ENCODE measurements around the gene TMEM117. TPM values are rescaled to one million over a fixed set of nuclear protein-coding genes. Genes with fewer than 3 reads are reported as not detected.
"Not testable (repeated sequence)": the region's sequence is repeated elsewhere in the genome, so short reads cannot be mapped to it uniquely, and the experiment has no call there.

The TMEM117 gene
- polyA plus RNA-seq, 3 donors, result 1.9 to 4.0 (median 2.5) TPM

DNA sequence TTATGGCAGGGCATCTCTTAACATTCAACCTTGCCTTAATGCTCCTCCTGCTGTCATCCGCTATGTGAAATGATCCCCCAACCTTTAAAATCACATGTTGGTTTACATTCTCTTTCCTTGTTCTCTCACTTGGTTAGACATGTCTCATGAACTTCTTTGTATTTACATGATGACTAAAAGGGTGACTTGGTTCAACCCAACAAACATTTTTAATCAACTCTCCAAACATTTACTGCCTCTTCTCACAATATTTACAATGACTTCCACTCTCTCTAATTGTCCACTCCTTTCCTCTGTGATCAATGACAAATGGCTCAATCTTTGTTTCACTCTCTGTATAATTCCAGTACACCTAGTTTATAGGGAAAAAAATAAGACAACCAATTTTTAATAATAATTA is 534.1 kb downstream of the TMEM117 start:
- WGBS, 3 donors, result 95 to 100% (median 97%) methylated on average over 1 of the region's 1 CpG

DNA sequence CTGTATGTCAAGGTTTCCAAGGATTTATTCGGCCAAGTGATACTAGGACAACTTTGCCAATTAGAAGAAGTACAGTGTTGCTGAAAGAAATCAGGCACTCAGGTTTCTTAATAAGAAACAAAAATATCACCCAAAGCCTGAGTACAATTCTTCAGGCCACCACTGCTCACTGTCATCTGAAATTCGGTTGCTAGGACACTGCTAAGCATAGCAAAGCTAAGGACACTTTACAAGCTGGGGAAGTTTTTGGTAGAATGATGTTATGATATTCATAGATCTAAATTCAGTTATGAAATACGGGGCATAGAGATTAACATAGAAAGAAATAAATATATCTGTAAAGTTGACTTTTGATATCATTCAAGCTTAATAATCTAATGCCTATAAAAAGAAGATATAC is 535.1 kb downstream of the TMEM117 start:
- no peak overlapping the region for H3K27ac ChIP-seq (ENCODE audit: low read depth, low read length)
- WGBS, 3 donors, result 80 to 86% (median 82%) methylated on average over 3 of the region's 3 CpGs

More for the DNA sequence above, 534.1 kb downstream of the TMEM117 start:
- H3K27ac ChIP-seq (ENCODE audit: low read depth, low read length), result no peak overlapping the region

DNA sequence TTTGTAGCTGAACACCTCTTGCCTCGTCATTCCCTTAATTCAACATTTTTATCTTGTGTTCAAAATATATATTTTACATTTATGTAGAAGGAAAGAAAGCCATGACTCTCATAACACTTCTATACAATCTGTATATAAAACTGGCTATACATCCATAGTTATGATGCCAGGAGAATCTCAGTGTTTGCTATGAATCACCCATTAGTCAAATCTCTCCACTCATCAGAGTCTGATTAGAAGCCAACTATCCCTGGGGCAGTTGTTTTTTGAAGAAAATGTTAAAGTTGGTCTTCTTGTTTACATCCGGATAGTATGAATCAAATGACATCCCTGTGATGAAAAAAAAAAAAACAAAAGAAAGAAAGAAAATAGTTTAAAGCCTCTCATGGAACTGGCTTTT is 536.4 kb downstream of the TMEM117 start:
- whole genome bisulfite sequencing, 3 donors, result 80 to 88% (median 86%) methylated on average over 2 of the region's 2 CpGs

DNA sequence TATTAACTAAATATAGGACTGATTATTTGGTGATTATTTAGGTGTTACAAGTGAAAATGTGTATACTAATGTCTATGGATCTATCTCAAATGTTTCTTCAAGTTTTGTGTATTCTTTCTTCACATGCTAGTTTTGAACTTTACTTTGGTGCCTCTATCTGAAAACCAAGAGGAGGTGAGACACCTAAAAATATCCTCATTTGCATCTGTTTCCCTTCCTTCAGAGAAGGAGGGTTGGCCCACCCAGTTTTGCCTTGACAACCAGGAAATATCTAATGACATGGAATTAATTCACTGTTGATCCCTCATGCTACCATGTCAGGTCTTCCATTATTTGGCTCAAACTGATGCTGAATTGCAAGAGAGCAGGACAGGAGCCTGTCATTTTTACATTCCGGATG is 539.8 kb downstream of the TMEM117 start:
- 90 to 100% (median 97%) methylated on average over 1 of the region's 1 CpG for WGBS, 3 donors
- H3K27ac ChIP-seq (ENCODE audit: low read depth, low read length), result no peak overlapping the region

More for the DNA sequence above, 536.4 kb downstream of the TMEM117 start:
- no peak overlapping the region for H3K27ac ChIP-seq (ENCODE audit: low read depth, low read length)

DNA sequence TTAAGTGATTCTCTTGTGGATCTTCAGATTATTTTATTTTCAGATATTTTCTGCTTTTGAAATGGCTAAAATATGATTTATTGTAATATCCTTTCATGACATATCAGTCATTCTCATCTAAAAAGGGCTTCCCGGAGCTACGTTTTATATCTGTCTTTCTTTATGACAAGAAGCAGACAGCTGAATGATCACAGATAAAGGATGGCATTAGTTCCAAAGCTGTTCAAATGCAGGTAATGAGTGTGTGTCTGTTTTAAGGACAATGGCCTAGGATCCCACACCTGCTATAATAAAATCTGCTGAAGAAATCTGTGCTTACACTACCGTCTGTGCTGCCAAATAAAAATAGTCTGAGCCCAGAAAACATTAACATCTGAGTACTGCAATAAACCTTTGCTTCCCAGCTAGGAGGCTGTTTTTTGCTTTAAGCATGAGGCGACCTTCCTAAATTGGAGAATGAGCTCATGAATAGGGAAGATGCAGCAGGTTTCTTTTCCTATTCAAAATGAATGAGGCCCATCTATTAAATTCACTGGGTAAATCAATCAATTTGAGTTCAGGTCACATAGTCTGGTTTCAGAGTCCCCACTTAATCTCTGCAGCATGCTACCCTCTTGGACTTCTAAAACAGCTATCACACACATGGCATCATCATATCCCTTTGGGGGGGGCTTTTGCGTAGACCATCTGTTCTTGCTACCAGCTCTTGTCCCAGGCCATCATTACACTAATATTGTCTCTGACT is 541.7 kb downstream of the TMEM117 start:
- no peak overlapping the region for H3K27ac ChIP-seq (ENCODE audit: low read depth, low read length)
- 83 to 94% (median 89%) methylated on average over 5 of the region's 5 CpGs for WGBS, 3 donors

DNA sequence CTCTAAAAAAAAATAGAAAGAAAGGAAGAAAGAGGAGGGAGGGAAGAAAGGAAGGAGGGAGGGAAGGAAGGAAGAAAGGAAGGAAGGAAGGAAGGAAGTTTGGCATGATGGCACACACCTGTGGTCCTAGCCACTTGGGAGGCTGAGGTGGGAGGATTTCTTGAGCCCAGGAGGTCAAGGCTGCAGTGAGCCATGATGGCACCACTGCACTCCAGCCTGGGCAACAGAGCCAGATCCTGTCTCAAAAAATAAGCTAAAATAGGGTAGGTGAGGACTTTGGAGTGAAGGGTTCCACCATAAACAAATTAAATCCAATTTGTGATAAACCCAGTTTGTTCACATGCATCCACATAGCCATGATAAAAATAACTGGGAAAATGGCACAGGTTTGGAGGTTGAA is 543.2 kb downstream of the TMEM117 start:
- H3K27ac ChIP-seq (ENCODE audit: low read depth, low read length), result not testable (repeated sequence)

DNA sequence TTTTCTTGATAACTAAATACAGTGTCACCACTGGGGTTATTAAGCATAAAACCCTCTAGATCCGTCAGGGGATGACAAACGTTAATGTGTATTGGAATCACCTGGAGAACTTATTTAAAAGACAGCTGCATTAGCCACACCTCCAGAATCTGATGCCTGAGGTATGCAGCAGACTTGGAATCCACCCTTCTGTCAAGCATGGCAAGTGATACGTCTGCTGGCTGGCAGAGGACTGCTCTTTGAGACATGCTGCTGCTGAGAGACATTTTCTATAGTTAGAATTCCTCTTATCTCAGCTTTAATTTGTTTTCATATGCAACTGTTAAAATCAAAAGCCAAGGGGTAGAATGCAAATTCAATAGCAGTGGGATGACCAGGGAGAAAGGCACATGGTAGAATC is 544.0 kb downstream of the TMEM117 start:
- H3K27ac ChIP-seq (ENCODE audit: low read depth, low read length), result no peak overlapping the region
- 68 to 79% (median 76%) methylated on average over 3 of the region's 3 CpGs for WGBS, 3 donors

DNA sequence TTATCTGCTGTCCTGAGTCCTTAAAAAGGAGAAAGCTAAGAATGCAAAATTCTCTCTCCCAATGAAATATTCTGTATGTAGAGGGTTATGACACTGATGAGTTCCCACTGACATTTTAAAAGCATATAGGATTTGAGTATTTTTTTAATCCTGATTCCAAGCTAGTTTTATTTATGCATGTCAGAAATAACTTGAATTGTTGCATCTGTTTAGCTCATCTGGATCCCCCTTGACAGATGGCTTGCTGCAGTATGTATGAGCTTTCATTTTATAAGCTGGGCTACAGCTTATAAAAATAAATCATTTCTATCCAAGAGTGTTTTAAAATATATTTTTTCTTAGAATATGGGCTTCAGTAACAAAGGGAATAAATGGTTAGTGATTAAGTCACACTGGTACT is 545.0 kb downstream of the TMEM117 start:
- H3K27ac ChIP-seq (ENCODE audit: low read depth, low read length), result no peak overlapping the region

DNA sequence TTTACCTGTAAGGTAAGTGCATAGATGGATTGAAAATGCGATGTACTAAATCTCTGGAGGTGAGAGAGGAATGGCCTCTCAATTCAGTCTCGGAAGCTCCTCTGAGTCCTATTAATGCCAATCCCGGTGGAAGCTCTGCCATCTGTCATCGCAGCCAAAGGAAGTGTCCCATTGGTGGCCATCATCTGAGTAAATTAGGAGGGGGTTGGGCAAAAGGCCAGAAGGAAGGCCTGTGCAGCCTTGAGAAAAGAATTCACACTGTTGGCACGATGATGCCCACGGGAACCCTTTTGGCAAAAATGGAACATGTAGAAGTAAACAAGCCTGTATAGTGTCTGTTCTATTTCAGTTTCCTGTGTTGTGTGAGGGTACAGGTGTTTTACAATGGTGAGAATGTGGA is 545.5 kb downstream of the TMEM117 start:
- no peak overlapping the region for H3K27ac ChIP-seq (ENCODE audit: low read depth, low read length)
- whole genome bisulfite sequencing, 3 donors, result 72 to 85% (median 79%) methylated on average over 6 of the region's 6 CpGs

DNA sequence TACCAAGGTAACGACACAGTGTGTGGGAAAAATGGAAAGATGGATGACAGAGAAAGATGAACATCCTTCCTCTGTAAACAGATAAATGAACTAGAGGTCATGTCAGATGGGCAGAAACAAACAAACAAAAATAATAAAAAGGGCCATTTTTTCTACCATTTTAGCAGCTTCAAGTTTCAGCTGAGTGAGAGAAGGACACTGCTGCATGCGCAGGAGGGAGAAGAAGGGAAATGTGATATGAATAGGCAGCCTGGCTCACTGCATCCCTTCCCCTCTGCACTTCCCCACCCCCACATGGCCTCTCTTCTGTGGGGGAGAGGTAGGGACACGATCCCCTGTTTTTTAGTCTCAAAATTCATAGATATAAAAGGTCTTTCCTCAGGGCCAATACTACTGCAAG is 548.3 kb downstream of the TMEM117 start:
- 72 to 75% (median 73%) methylated on average over 3 of the region's 3 CpGs for WGBS, 3 donors
- H3K27ac ChIP-seq (ENCODE audit: low read depth, low read length), result no peak overlapping the region

DNA sequence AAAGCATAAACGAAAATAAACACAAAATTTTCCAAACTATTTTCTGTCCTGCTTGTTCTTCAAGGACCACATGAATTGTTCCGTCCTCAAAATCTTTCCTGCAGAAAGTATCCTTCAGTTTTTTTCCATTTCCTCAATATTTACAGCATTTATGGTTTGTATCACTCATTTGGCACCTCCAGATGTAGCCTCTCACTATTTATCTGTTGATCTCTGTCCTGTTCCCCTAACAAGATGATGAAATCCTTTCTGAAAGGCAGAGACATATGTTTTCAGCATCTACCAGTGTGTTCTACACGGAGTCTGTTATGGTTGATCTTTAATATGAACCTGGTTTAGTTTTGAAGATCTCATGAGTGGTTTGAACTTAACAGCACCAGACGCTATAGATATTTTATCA is 550.1 kb downstream of the TMEM117 start:
- no peak overlapping the region for H3K27ac ChIP-seq (ENCODE audit: low read depth, low read length)
- WGBS, 3 donors, result 77 to 79% (median 78%) methylated on average over 4 of the region's 4 CpGs

DNA sequence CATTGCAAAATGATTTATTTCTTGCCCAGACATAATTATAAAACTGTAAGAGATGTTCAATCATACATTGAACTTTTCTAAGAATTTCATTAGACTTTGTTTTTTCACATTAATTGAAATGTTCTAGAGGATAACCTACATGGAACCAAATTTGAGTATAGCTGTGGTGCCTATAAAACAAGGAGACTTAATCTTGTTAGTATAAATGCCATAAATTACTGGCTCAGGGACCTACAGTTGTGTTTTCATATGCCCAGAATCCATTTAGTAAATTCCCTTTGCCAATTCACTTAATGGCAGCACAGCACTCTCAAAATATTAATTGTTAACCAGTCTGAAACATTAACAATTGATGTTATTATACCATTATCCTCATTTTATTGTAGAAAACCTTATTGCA is 551.7 kb downstream of the TMEM117 start:
- no peak overlapping the region for H3K27ac ChIP-seq (ENCODE audit: low read depth, low read length)

DNA sequence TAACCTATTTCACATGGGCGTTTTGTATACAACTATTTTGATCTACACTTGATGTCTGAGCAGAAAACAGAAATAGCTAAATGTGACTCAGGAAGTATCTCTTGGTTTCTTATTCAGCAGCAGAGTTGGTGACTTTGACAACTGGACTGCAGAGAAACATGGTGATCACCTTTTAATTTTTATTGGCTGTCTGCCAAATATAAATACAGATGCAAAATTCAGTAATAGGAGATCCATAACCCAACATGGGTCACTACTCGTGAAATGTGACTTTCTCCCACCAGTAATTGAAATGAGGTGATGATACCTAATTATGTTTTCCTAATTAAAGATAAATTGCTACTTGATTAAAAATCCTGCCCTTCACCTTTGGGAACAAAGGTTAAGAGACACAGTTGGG is 553.2 kb downstream of the TMEM117 start:
- 87 to 93% (median 88%) methylated on average over 2 of the region's 2 CpGs for WGBS, 3 donors

DNA sequence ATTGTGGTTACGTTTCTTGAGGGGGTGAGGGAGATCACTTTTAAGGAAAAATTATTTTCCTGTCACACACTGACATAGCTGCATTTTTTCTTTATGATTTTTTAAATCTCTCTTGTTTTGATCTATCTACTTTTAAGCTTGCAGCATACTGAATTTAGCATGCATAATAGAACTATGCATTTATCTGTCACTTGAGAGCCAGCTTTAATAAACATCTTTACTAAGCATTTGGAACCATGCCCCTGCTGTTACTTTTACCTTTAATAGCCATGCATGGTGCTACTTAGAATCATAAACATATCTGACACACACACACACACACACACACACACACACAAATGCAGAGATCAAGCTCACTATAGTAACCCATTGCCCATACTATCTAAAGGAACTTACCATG is 554.0 kb downstream of the TMEM117 start:
- 46 to 73% (median 47%) methylated on average over 1 of the region's 1 CpG for WGBS, 3 donors
- H3K27ac ChIP-seq (ENCODE audit: low read depth, low read length), result no peak overlapping the region

More for the DNA sequence above, 553.2 kb downstream of the TMEM117 start:
- no peak overlapping the region for H3K27ac ChIP-seq (ENCODE audit: low read depth, low read length)

DNA sequence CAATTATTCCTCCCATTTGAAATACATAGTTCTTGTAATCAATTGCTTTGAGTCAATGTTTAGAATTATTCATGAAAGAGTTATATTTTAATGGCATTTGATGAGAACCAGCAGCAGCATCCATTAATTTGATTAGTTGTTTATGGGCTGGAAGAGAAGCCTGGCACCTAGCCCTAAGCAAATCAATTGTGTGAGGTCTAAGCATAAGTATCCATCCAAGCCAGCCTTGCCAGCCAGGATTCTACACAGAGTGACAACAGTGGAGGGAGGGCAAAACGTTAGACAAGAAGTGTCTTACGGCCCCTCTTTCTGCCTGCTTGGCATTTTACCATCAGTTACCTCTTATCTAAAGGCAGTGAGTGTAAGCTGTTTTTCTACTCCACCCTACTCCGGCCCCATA is 561.8 kb downstream of the TMEM117 start:
- WGBS, 3 donors, result 62 to 74% (median 68%) methylated on average over 3 of the region's 3 CpGs
- H3K27ac ChIP-seq (ENCODE audit: low read depth, low read length), result no peak overlapping the region

DNA sequence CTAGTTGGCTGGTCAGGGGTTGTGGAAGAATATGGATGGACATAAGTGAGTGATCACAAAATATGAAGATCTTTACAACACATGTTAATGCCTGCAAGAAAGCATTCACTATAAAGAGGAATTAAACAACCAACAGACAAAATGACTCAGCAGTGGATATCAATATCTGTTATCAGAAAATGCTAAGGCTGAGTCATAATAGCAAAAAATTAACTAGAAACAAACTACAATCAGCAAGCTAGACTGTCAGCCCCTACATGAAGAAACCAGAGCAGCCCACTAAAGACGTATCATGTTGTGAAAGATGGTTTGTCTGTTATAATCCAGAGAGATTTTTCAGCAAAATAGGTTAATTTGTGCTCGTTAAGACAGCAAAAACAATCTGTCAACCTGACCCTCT is 567.3 kb downstream of the TMEM117 start:
- WGBS, 3 donors, result 19 to 59% (median 56%) methylated on average over 2 of the region's 2 CpGs
- no peak overlapping the region for H3K27ac ChIP-seq (ENCODE audit: low read depth, low read length)

DNA sequence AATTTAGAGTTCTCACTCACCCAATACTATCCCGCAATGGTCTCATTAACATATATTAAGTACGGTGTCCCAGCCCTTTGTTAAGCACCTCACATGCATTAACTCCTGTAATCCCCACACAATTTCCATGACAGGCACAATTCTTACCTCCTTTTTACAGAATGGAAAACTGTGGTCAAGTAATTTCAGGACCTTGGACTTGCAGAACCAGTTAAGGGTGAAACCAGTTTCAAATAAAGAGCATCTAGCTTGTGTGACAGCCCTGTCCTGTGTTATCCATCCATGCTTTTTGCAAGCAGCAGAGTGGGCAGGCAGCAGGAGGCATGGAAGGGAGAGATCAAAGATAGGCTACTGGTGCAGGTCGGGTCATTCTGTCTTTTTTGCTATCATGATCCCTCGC is 569.4 kb downstream of the TMEM117 start:
- WGBS, 3 donors, result 29 to 44% (median 31%) methylated on average over 4 of the region's 4 CpGs
- no peak overlapping the region for H3K27ac ChIP-seq (ENCODE audit: low read depth, low read length)

DNA sequence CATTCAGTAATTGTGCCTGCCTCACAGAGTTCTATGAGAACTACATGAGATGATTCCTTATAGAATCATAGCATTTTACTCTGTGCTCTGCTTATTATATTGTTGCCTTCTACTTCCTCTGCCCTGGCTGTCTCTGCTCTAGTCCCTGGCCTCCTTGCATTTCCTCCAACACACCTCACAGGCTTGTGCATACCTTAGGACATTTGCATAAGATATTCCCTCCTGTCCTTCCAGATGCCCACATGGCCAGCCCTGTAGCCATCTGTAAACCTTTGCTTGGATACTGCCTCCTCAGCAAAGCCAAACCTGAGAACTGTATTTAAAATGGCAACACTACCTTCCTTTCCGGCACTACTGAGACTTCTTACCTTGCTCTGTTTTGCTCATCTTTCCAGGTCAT is 586.7 kb downstream of the TMEM117 start:
- WGBS, 3 donors, result 89 to 90% (median 90%) methylated on average over 1 of the region's 1 CpG
- H3K27ac ChIP-seq (ENCODE audit: low read depth, low read length), result no peak overlapping the region

DNA sequence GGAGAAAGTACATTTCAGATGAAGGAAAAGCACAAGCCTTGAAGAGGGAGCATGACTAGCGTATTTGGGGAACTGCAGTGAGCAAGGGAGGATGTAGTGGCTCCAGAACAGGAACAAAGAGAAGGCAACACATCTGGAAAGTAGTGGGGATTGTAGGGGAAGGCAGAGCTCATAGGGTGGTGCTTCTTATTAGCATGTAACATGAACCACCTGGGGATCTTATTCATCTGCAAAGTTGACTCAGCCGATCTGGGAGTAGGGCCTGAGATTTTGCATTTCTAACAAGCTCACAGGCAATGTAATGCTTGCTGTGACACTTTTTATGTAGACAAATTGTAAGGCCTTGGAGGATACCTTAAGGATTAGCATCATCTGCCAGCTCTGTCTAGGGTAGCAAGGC is 592.9 kb downstream of the TMEM117 start:
- WGBS, 3 donors, result 18 to 41% (median 39%) methylated on average over 2 of the region's 2 CpGs
- H3K27ac ChIP-seq (ENCODE audit: low read depth, low read length), result no peak overlapping the region

DNA sequence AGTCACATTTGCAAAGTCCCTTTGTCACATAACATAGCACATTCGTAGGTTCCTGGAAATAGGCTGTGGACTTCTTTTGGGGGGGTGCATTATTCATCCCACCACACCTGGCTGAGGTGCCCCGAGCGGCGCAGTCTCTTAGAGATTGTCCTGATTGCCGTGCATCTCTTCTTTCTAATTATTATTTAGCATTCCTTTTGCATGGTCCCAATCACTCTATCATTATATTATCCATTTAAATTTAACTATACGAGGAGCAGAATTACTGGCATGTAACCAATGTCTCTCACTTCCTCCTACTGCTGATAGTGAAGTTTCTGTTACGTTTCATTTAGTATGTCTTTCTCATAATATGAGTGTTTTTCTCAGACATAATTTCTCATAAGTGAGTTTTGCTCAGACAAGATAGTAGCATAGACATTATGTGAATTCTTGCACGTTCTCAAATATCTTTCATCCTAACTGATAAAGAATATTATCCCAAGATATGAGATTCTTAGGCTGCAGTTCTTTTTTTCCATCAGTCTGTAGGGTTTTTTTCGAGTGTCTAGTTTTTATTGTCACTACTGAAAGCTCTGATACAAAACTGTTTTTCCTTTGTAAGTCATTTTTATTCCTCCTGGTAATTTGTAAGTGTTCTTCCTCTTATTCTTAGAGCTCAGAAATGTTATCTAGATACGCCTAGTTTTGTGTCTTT is 595.9 kb downstream of the TMEM117 start:
- 61 to 70% (median 68%) methylated on average over 10 of the region's 10 CpGs for WGBS, 3 donors

More for the DNA sequence above, 595.9 kb downstream of the TMEM117 start:
- no peak overlapping the region for H3K27ac ChIP-seq (ENCODE audit: low read depth, low read length)

All from adipose tissue (tissue), 3 donors.